Bronchial epithelial cell (primary cell): ENCODE measurements around the gene CYCS. TPM values are rescaled to one million over a fixed set of nuclear protein-coding genes. Genes with fewer than 3 reads are reported as not detected.
"Not testable (repeated sequence)": the region's sequence is repeated elsewhere in the genome, so short reads cannot be mapped to it uniquely, and the experiment has no call there.

Source experiments
- DNase-seq: peaks from one replicate; pipeline ENCODE4 v3.0.0-alpha.2; 2010; ENCODE audit warnings: low read depth
- FAIRE-seq: peaks from 2 replicates; lab custom pipeline; 2011; peaks lifted over from hg19 to GRCh38; lab: Jason Lieb, UNC
- H3K27me3 ChIP-seq: 2 replicates; pipeline ENCODE4 v1.5.1; 2011; ENCODE audit warnings: low read length; ENCODE audit not compliant: control insufficient read depth, insufficient read depth
- H3K36me3 ChIP-seq: 2 replicates; pipeline ENCODE4 v1.5.1; 2011; ENCODE audit warnings: low read length; ENCODE audit not compliant: control insufficient read depth, insufficient read depth
- H3K4me3 ChIP-seq: 2 replicates; pipeline ENCODE4 v1.5.1; 2011; ENCODE audit warnings: mild to moderate bottlenecking, low read depth, low read length, control low read depth
- total RNA-seq: library from RNA; depleted of rRNA; stranded (reverse); fragments of >200 nt; gene quantifications from 2 replicates; pipeline ENCODE4 v1.2.1, GENCODE V29; 2014
- TF ChIP-seq, protein P1 (sequence below): IDR thresholded peaks from 2 replicates; pipeline ENCODE4 v1.5.1; 2011; ENCODE audit warnings: mild to moderate bottlenecking, moderate library complexity, low read length, control low read depth, inconsistent platforms; ENCODE audit not compliant: insufficient read depth, severe bottlenecking

The CYCS gene
- total RNA-seq, 1 donor from 2014 or later = 45.3 TPM

DNA sequence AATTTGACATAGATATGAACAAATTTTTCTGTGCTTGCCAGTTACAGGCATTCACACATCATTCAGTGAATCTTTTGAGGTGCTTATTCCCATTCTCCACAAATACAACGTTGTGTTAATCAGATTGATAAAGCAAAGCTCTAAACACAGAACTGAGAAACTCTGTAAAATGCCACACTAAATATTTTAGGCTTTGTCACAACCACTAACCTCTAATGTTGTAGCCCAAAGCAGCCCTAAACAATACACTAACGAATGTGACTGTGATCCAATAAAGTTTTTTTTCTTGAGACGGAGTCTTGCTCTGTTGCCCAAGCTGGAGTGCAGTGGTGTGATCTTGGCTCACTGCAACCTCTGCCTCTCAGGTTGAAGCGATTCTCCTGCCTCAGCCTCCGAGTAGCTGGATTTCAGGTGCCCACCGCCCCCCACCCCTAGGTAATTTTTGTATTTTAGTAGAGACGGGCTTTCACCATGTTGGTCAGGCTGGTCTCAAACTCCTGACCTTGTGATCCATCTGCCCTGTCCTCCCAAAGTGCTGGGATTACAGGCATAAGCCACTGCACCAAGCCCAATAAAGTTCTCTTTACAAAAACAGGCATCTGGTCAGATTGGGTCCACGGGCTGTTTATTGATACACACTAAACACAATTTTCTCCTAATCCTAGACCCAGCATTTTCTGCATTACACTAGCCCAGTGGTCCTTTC is 6.9 kb downstream of the CYCS start:
- TF ChIP-seq, protein P1, sequence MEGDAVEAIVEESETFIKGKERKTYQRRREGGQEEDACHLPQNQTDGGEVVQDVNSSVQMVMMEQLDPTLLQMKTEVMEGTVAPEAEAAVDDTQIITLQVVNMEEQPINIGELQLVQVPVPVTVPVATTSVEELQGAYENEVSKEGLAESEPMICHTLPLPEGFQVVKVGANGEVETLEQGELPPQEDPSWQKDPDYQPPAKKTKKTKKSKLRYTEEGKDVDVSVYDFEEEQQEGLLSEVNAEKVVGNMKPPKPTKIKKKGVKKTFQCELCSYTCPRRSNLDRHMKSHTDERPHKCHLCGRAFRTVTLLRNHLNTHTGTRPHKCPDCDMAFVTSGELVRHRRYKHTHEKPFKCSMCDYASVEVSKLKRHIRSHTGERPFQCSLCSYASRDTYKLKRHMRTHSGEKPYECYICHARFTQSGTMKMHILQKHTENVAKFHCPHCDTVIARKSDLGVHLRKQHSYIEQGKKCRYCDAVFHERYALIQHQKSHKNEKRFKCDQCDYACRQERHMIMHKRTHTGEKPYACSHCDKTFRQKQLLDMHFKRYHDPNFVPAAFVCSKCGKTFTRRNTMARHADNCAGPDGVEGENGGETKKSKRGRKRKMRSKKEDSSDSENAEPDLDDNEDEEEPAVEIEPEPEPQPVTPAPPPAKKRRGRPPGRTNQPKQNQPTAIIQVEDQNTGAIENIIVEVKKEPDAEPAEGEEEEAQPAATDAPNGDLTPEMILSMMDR = no peak
- no peak for FAIRE-seq
- DNase-seq = no peak

DNA sequence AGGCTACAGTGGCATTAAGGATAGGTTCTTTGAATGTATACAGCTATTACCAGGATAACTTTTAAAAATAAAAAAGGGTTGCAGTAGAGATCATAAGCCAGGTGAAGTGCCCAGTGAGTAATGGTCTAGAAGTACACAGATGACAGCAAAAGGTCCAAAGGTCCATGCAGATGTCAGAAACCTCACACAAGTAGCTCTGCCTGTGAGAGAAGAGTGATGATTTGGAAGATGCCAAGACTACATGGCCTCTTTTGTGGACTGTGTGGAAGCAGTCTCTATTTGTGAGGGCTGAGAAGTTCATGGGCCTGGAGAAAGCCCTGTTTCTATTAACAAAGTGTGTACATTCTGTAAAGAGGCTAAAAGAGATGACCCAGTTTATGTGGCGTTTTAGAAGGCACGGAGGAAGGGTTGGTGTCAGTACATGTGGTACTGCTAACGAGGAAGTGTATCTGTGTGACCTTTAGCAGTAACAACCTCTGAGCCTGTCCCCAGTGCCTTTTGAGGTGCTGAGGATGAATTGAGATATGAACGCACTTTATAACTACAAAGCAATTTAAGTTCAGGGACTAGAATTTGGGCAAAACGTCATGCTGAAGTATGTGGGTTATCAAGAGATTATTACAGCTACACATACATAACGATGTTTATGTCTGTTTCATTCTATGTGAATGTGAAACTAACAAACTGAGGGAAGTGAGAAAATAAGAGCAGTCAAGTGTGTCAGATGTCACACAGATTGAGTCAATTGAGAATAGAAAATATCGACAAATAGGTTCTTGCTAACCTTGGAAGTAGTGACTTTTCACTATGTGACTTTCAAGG is 7.6 kb downstream of the CYCS start:
- no peaks in the 10 kb centered on the region for H3K27me3 ChIP-seq
- TF ChIP-seq, protein P1 = no peak
- H3K4me3 ChIP-seq = no peak overlapping the region
- no peak for DNase-seq
- FAIRE-seq = no peak
- peaks cover 5% of the 10 kb centered on the region for H3K36me3 ChIP-seq

More for the DNA sequence above, 6.9 kb downstream of the CYCS start:
- H3K4me3 ChIP-seq = no peak overlapping the region
- H3K27me3 ChIP-seq = no peaks in the 10 kb centered on the region
- peaks cover 5% of the 10 kb centered on the region for H3K36me3 ChIP-seq

DNA sequence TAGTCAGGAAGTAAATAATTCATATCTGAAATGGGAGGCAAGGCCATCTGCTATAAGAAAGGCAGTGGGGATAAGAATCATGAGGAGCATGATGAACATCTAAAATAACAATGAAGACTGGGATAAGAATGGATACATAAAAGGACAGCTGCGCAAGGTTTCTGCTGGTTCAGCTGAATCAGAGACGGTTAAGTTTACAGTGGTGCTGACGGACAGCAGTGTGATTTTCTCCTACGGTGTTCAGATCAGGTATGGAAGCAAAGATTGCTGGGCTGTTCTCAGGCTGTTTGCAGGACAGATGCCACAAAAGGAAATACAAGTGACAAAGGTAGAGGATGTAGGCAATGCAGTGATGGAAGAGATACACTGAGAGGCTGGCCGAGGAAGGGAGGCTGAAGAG is 8.4 kb downstream of the CYCS start:
- H3K27me3 ChIP-seq = no peaks in the 10 kb centered on the region
- TF ChIP-seq, protein P1 = no peak
- peaks cover 5% of the 10 kb centered on the region for H3K36me3 ChIP-seq
- no peak overlapping the region for H3K4me3 ChIP-seq
- FAIRE-seq (no peak), DNase-seq (no peak)

DNA sequence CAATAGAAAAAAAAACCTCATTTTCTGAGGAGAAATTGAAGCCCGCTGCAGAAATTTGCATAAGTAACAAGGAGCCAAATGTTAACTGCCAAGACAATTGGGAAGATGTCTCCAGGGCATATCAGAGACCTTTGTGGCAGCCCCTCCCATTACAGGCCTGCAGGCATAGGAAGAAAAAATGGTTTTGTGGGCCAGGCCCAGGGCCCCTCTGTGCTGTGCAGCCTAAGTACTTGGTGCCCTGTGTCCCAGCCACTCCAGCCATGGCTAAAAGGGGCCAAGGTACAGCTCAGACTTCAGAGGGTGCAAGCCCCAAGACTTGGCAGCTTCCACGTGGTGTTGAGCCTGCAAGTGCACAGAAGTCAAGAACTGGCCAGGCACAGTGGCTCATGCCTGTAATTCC is 14.5 kb downstream of the CYCS start:
- not testable (repeated sequence) for H3K36me3 ChIP-seq, H3K27me3 ChIP-seq, FAIRE-seq, DNase-seq, H3K4me3 ChIP-seq

DNA sequence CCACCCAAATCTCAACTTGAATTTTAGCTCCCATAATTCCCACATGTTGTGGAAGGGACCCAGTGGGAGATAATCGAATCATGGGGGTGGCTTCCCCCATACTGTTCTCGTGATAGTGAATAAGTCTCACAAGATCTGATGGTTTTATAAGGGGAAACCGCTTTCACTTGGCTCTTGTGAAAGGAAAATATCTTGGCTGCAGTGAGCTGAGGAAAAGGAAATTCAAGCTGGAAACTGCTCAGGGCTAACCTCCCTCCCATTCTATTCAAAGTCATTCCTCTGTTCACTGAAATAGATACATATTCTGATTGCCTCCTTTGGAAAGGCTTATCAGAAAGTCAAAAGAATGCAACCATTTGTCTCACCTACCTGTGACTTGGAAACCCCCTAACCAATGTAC is 15.8 kb downstream of the CYCS start:
- Histone ChIP-seq H3K36me3 (no peaks in the 10 kb centered on the region), H3K4me3 (no peak overlapping the region), H3K27me3 (no peaks in the 10 kb centered on the region)
- TF ChIP-seq, protein P1 = no peak
- DNase-seq (no peak), FAIRE-seq (no peak)

DNA sequence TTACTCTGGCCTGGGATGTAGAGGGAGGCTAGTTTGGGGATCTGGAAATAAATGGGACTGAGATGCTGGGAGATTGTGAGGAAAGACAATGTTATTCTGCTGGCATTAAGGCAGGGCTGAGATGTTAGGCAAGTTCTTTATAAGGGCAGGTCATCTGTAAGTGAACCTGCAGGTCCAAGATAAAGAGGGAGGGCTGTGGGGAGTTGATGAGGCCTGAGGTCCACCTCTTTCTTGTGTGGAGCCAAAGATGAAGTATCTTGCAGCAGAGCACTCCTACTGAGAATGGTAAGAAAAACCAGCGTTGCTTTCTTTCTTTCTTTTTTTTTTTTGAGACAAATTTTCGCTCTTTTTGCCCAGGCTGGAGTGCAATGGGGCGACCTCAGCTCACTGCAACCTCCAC is 19.1 kb downstream of the CYCS start:
- Histone ChIP-seq H3K36me3 (no peaks in the 10 kb centered on the region), H3K27me3 (no peaks in the 10 kb centered on the region), H3K4me3 (no peak overlapping the region)
- DNase-seq (no peak), FAIRE-seq (no peak)
- TF ChIP-seq, protein P1 = no peak
